H1 (cell line): ENCODE measurements around the gene KRTAP29-1.

Experiments used
- ATF2 ChIP-seq: IDR thresholded peaks from 2 replicates; pipeline ENCODE4 v1.6.1; 2012; ENCODE audit warnings: low read length, inconsistent platforms
- BRCA1 ChIP-seq: IDR thresholded peaks from 2 replicates; pipeline ENCODE4 v1.6.1; 2012; ENCODE audit warnings: low read depth, low read length, improper control_type of control experiment
- CEBPB ChIP-seq: IDR thresholded peaks from 2 replicates; pipeline ENCODE4 v1.6.1; 2012; ENCODE audit warnings: low read depth, low read length
- CREB1 ChIP-seq: IDR thresholded peaks from 2 replicates; pipeline ENCODE4 v1.6.1; 2012; ENCODE audit warnings: inconsistent platforms
- CTCF ChIP-seq, 3 experiments: IDR thresholded peaks; 1 replicate in 2 of 3; 2 replicates in 1 of 3; pipeline versions ENCODE4 v1.5.1 to v1.6.1; 2011; ENCODE audit warnings: low read length in 3 of 3, mild to moderate bottlenecking in 3 of 3, inconsistent platforms in 2 of 3, low read depth in 1 of 3, moderate library complexity in 1 of 3; ENCODE audit not compliant: insufficient read depth in 1 of 3; ENCODE audit errors: control extremely low read depth in 1 of 3
- HDAC2 ChIP-seq, 2 experiments: fragments of 300-600 bp in 1 of 2; sonication (generic) in 1 of 2; IDR thresholded peaks; 2 replicates each; pipeline ENCODE4 v1.6.1; 2011 to 2012; ENCODE audit warnings: low read depth in 2 of 2, low read length in 2 of 2, mild to moderate bottlenecking in 2 of 2, moderate library complexity in 2 of 2, borderline replicate concordance in 1 of 2, inconsistent platforms in 1 of 2
- POLR2A ChIP-seq, 2 experiments: IDR thresholded peaks; 1 replicate in 1 of 2; 2 replicates in 1 of 2; pipeline ENCODE4 v1.6.1; 2011; ENCODE audit warnings: low read depth in 2 of 2, low read length in 2 of 2, mild to moderate bottlenecking in 2 of 2; ENCODE audit errors: control extremely low read depth in 1 of 2
- POLR2AphosphoS5 ChIP-seq: IDR thresholded peaks from 2 replicates; pipeline ENCODE4 v1.6.1; 2011; ENCODE audit warnings: low read depth, low read length
- SP2 ChIP-seq: IDR thresholded peaks from 2 replicates; pipeline ENCODE4 v1.6.1; 2012; ENCODE audit warnings: mild to moderate bottlenecking, low read length, inconsistent platforms
- USF2 ChIP-seq: IDR thresholded peaks from 2 replicates; pipeline ENCODE4 v1.6.1; 2011; ENCODE audit warnings: low read length, improper control_type of control experiment
- ZNF274 ChIP-seq: IDR thresholded peaks from 2 replicates; pipeline ENCODE4 v1.7.0; 2012; ENCODE audit warnings: low read length, borderline replicate concordance; ENCODE audit errors: extremely low read depth

- no peak for TF ChIP-seq USF2
- no peak for TF ChIP-seq CREB1
- TF ChIP-seq CEBPB: no peak
- no peak for TF ChIP-seq POLR2AphosphoS5
- no peak for TF ChIP-seq SP2
- TF ChIP-seq ATF2: no peak
- TF ChIP-seq CTCF (IDR thresholded peaks at IDR 0.05; ENCODE audit: control extremely low read depth in 1 of 3, insufficient read depth in 1 of 3, low read depth in 1 of 3, low read length in 3 of 3): peak; percentile 69 to 75 (median 69)
- no peak for TF ChIP-seq POLR2A (IDR thresholded peaks at IDR 0.05; ENCODE audit: control extremely low read depth in 1 of 2, low read depth in 2 of 2, low read length in 2 of 2)
- TF ChIP-seq ZNF274: no peak
- TF ChIP-seq HDAC2 (IDR thresholded peaks at IDR 0.05; ENCODE audit: borderline replicate concordance in 1 of 2, low read depth in 2 of 2, low read length in 2 of 2): no peak
- no peak for TF ChIP-seq BRCA1
These were observed 21.8 kb upstream of the KRTAP29-1 start for GRCh38 chr17:41324180-41325075.
